Type B pancreatic cell (in vitro differentiated cells): ENCODE measurements around the gene MYO3A. TPM values are rescaled to one million over a fixed set of nuclear protein-coding genes. Genes with fewer than 3 reads are reported as not detected.

Source experiments
- DNase-seq: peaks from one replicate; pipeline ENCODE4 v3.0.0; 2021; ENCODE audit warnings: mixed read lengths; ENCODE audit not compliant: unreplicated experiment; ENCODE audit errors: extremely low spot score
- H3K27ac Mint-ChIP-seq: 2 replicates; pipeline ENCODE4 v1.8.0; 2021; ENCODE audit warnings: mild to moderate bottlenecking, mixed read lengths
- H3K27me3 Mint-ChIP-seq: 2 replicates; pipeline ENCODE4 v1.8.0; 2021; ENCODE audit warnings: mixed read lengths
- H3K36me3 Mint-ChIP-seq: 2 replicates; pipeline ENCODE4 v1.8.0; 2021; ENCODE audit warnings: mixed read lengths
- H3K4me1 Mint-ChIP-seq: one replicate; pipeline ENCODE4 v1.8.0; 2021; ENCODE audit warnings: mixed read lengths; ENCODE audit not compliant: unreplicated experiment
- H3K4me3 Mint-ChIP-seq: 2 replicates; pipeline ENCODE4 v1.8.0; 2021; ENCODE audit warnings: mild to moderate bottlenecking, mixed read lengths
- H3K9me3 Mint-ChIP-seq: 2 replicates; pipeline ENCODE4 v1.8.0; 2021; ENCODE audit warnings: mixed read lengths
- CTCF ChIP-seq: fragments of 200-600 bp; sonication (generic); conservative IDR thresholded peaks from 2 replicates; pipeline ENCODE4 v1.5.0; 2021; ENCODE audit warnings: antibody characterized with exemption, mild to moderate bottlenecking
- total RNA-seq: library from RNA; stranded (reverse); gene quantifications from 2 replicates; pipeline ENCODE4 v1.2.1, GENCODE V29; 2021; ENCODE audit warnings: low replicate concordance

The MYO3A gene
- total RNA-seq, 1 donor from 2014 or later: 11.2 TPM

GRCh38 chr10:25959540-25960232, 25.7 kb downstream of the MYO3A start:
- Mint-ChIP-seq H3K4me1 (peaks cover 4% of the 10 kb centered on the region), H3K36me3 (no peaks in the 10 kb centered on the region), H3K9me3 (peaks cover 7% of the 10 kb centered on the region), H3K4me3 (no peak overlapping the region), H3K27me3 (no peaks in the 10 kb centered on the region), H3K27ac (no peak overlapping the region)
- no peak for TF ChIP-seq CTCF
- no peak for DNase-seq

- Mint-ChIP-seq H3K27ac (no peak overlapping the region), H3K36me3 (no peaks in the 10 kb centered on the region), H3K27me3 (no peaks in the 10 kb centered on the region), H3K4me3 (no peak overlapping the region), H3K4me1 (peaks cover 4% of the 10 kb centered on the region), H3K9me3 (no peaks in the 10 kb centered on the region)
- TF ChIP-seq CTCF: no peak
- DNase-seq: no peak
Measured at GRCh38 chr10:25965584-25965983, 31.6 kb downstream of the MYO3A start.

DNA sequence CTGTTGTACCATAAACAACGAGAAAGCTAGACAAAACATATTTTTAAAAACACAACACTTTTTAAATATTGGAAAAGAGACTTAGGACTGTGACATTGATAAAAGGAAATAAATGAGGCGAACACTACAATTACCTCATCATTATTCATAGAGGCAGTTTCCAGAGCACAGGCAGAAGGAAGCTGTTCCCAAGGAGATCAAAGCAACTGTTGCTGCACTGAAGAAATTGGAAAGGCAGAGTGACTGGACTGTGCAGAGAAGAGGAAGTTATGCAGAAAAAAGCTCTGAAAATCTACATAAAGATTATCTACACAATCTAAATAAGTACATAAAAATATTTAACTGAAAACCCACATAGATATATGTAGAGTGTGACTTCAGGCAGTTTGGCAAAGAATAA, 32.8 kb downstream of the MYO3A start:
- H3K4me1 Mint-ChIP-seq: peaks cover 4% of the 10 kb centered on the region
- no peaks in the 10 kb centered on the region for H3K27me3 Mint-ChIP-seq
- H3K27ac Mint-ChIP-seq: no peak overlapping the region
- H3K36me3 Mint-ChIP-seq: no peaks in the 10 kb centered on the region
- H3K9me3 Mint-ChIP-seq: no peaks in the 10 kb centered on the region
- no peak overlapping the region for H3K4me3 Mint-ChIP-seq
- TF ChIP-seq CTCF: no peak
- DNase-seq: no peak

DNA sequence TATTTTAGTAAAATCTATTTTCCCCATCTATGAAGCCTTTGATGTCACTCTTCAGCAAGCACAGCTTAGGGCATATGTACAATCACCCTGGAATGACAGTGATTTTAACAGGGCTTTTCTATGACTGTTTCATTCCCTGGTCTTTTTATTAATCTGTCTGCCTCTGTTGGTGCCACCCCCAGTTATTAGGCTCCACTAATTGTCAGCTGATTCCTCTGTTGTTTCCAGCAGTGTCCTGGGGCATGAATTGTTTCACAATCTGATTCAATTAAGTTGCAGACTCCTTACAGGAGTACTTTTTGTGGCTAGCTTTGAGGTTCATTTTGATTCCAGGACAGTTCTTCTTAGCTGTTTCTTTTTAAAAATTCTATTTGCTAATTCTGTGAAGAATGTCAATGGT, 38.6 kb downstream of the MYO3A start:
- no peak for TF ChIP-seq CTCF
- no peak overlapping the region for H3K27ac Mint-ChIP-seq

GRCh38 chr10:25974897-25975459, 40.9 kb downstream of the MYO3A start:
- H3K36me3 Mint-ChIP-seq: no peaks in the 10 kb centered on the region
- DNase-seq: no peak
- no peaks in the 10 kb centered on the region for H3K4me1 Mint-ChIP-seq
- no peak overlapping the region for H3K4me3 Mint-ChIP-seq
- H3K27ac Mint-ChIP-seq: no peak overlapping the region
- H3K27me3 Mint-ChIP-seq: no peaks in the 10 kb centered on the region
- H3K9me3 Mint-ChIP-seq: no peaks in the 10 kb centered on the region
- TF ChIP-seq CTCF: no peak

More for the DNA sequence above, 38.6 kb downstream of the MYO3A start:
- Mint-ChIP-seq H3K36me3 (no peaks in the 10 kb centered on the region), H3K4me1 (no peaks in the 10 kb centered on the region), H3K4me3 (no peak overlapping the region), H3K9me3 (no peaks in the 10 kb centered on the region), H3K27me3 (no peaks in the 10 kb centered on the region)
- no peak for DNase-seq
